22Rv1 (cell line): ENCODE data around the gene TCL1B.

Experiments
- CTCF ChIP-seq: fragments of 450-650 bp; IDR thresholded peaks from 2 replicates; pipeline ENCODE4 v1.5.1; 2017; ENCODE audit warnings: mild to moderate bottlenecking
- ZFX ChIP-seq: fragments of 450-650 bp; IDR thresholded peaks from 2 replicates; pipeline ENCODE4 v1.6.1; 2017; ENCODE audit warnings: antibody characterized with exemption, borderline replicate concordance

GRCh38 chr14:95698287-95698686 lies 12.1 kb downstream of the TCL1B start:
- no peak for TF ChIP-seq CTCF
- TF ChIP-seq ZFX, result no peak
